HepG2 (cell line): Measurements from ENCODE around the gene LRFN2. TPM values are rescaled to one million over a fixed set of nuclear protein-coding genes. Genes with fewer than 3 reads are reported as not detected.

Source experiments
- ATAC-seq: fragments of 200-7000 bp; cut with Tn5 transposase; 3 replicates; pipeline ENCODE4 v1.9.1; 2020; ENCODE audit warnings: mild to moderate bottlenecking, moderate library complexity
- BruUV-seq: library from RNA; stranded (reverse); fragments of 400-500 nt; replicated peaks from 2 replicates; lab custom pipeline; 2021; lab: Mats Ljungman, UMichigan
- CTCF ChIA-PET: fragments of 300-600 bp; formaldehyde crosslinking; extraction: SDS; loops from one replicate; lab custom pipeline; 2021; ENCODE audit warnings: low total read pairs, inconsistent platforms, low intra/inter-chr PET ratio; lab: Yijun Ruan, JAX
- POLR2A ChIA-PET: fragments of 350-600 bp; sonication (Branson Sonifier 250); formaldehyde crosslinking; loops from one replicate; lab custom pipeline; 2020; ENCODE audit warnings: antibody characterized with exemption, inconsistent platforms; lab: Yijun Ruan, JAX
- DNase-seq: peaks from one replicate; pipeline ENCODE4 v3.0.0-alpha.2; 2015; ENCODE audit warnings: low spot score
- FAIRE-seq: peaks from 3 replicates; lab custom pipeline; 2011; peaks lifted over from hg19 to GRCh38; lab: Jason Lieb, UNC
- H2AFZ ChIP-seq: one replicate; pipeline ENCODE4 v1.6.1; 2011; ENCODE audit warnings: low read length, inconsistent platforms
- H3K27ac ChIP-seq: fragments of 300-600 bp; 3 replicates; pipeline ENCODE4 v1.8.0; 2011; ENCODE audit warnings: mixed run types, mild to moderate bottlenecking, mixed read lengths, low read length, inconsistent platforms; ENCODE audit not compliant: insufficient read depth; ENCODE audit errors: extremely low read length
- H3K27me3 ChIP-seq, 2 experiments: fragments of 200-600 bp in 1 of 2; 2 replicates in 1 of 2; 3 replicates in 1 of 2; pipeline versions ENCODE4 v1.6.0 to v1.8.0; 2011; ENCODE audit warnings: low read length in 2 of 2, mild to moderate bottlenecking in 2 of 2, moderate library complexity in 2 of 2, inconsistent platforms in 1 of 2; ENCODE audit not compliant: insufficient read depth in 2 of 2, control insufficient read depth in 1 of 2
- H3K36me3 ChIP-seq, 2 experiments: fragments of 200-600 bp in 1 of 2; replicated peaks in 1 of 2; 2 replicates in 1 of 2; 3 replicates in 1 of 2; pipeline versions ENCODE4 v1.5.1 to v1.8.0; 2011; ENCODE audit warnings: low read length in 2 of 2, inconsistent platforms in 1 of 2; ENCODE audit not compliant: insufficient read depth in 2 of 2, control insufficient read depth in 1 of 2
- H3K4me1 ChIP-seq: 2 replicates; pipeline ENCODE4 v1.5.1; 2012; ENCODE audit warnings: low read length, inconsistent platforms; ENCODE audit not compliant: insufficient read depth
- H3K4me2 ChIP-seq: 2 replicates; pipeline ENCODE4 v1.6.0; 2011; ENCODE audit warnings: low read depth, low read length, inconsistent platforms
- H3K4me3 ChIP-seq, 3 experiments: fragments of 200-600 bp in 1 of 3; sonication (generic), shearing (Covaris generic) in 1 of 3; replicated peaks in 1 of 3; 2 replicates each; pipeline ENCODE4 v1.5.1; 2011 to 2016; ENCODE audit warnings: low read length in 3 of 3, inconsistent platforms in 2 of 3, low read depth in 2 of 3, mild to moderate bottlenecking in 2 of 3, control low read depth in 1 of 3, mixed read lengths in 1 of 3; ENCODE audit not compliant: insufficient read depth in 1 of 3
- H3K79me2 ChIP-seq: one replicate; pipeline ENCODE4 v1.6.1; 2011; ENCODE audit warnings: low read length, inconsistent platforms; ENCODE audit not compliant: insufficient read depth
- H3K9ac ChIP-seq: 2 replicates; pipeline ENCODE4 v1.6.0; 2011; ENCODE audit warnings: mild to moderate bottlenecking, low read depth, low read length, inconsistent platforms; ENCODE audit not compliant: insufficient read depth
- H3K9me3 ChIP-seq: 2 replicates; pipeline ENCODE4 v1.5.1; 2012; ENCODE audit warnings: mild to moderate bottlenecking, low read length
- H4K20me1 ChIP-seq: 2 replicates; pipeline ENCODE4 v1.6.0; 2011; ENCODE audit warnings: inconsistent platforms, mild to moderate bottlenecking, low read length, moderate library complexity; ENCODE audit not compliant: insufficient read depth
- ARHGAP35 ChIP-seq: sonication (generic); formaldehyde crosslinking; IDR thresholded peaks from 2 replicates; pipeline ENCODE4 v1.9.0; 2022; ENCODE audit warnings: mild to moderate bottlenecking, inconsistent platforms, moderate library complexity, missing genetic modification reagents, borderline replicate concordance
- BCLAF1 ChIP-seq: fragments of 450-650 bp; IDR thresholded peaks from 2 replicates; pipeline ENCODE4 v1.6.1; 2017; ENCODE audit warnings: mild to moderate bottlenecking
- HNRNPLL ChIP-seq: fragments of 200-400 bp; formaldehyde crosslinking; IDR thresholded peaks from 2 replicates; pipeline ENCODE4 v1.6.1; 2017; ENCODE audit warnings: mild to moderate bottlenecking, low read depth, low read length; ENCODE audit not compliant: poor library complexity, severe bottlenecking
- NR2F6 ChIP-seq, 2 experiments: IDR thresholded peaks; 2 replicates each; pipeline ENCODE4 v1.6.1; 2016; ENCODE audit warnings: antibody characterized with exemption in 1 of 2, mild to moderate bottlenecking in 1 of 2
- PPARG ChIP-seq: conservative IDR thresholded peaks from 2 replicates; pipeline ENCODE4 v1.6.1; 2016; ENCODE audit warnings: missing biosample characterization, missing genetic modification reagents
- STAT5B ChIP-seq: sonication (generic); formaldehyde crosslinking; IDR thresholded peaks from 2 replicates; pipeline ENCODE4 v1.4.0; 2020; ENCODE audit warnings: missing genetic modification reagents
- WIZ ChIP-seq: sonication (generic); formaldehyde crosslinking; IDR thresholded peaks from 2 replicates; pipeline ENCODE4 v1.5.1; 2020; ENCODE audit warnings: mild to moderate bottlenecking, missing genetic modification reagents
- ZBTB1 ChIP-seq: sonication (generic); formaldehyde crosslinking; IDR thresholded peaks from 2 replicates; pipeline ENCODE4 v1.4.0; 2020; ENCODE audit warnings: missing genetic modification reagents, borderline replicate concordance
- ZNF224 ChIP-seq: sonication (generic); formaldehyde crosslinking; IDR thresholded peaks from 2 replicates; pipeline ENCODE4 v1.5.0; 2020; ENCODE audit warnings: mild to moderate bottlenecking, missing genetic modification reagents
- ZNF24 ChIP-seq: fragments of 450-650 bp; IDR thresholded peaks from 2 replicates; pipeline ENCODE4 v1.6.1; 2017; ENCODE audit warnings: antibody characterized with exemption, mild to moderate bottlenecking
- WGBS: methylation state at CpG from one replicate; pipeline ENCODE4 v1.1.6; 2017; ENCODE audit warnings: low lambda C conversion rate; 5-methylcytosine and 5-hydroxymethylcytosine counted together
- in situ Hi-C: cut with HindIII; loops from 2 replicates; pipeline ENCODE4 v1.10.0; 2017; ENCODE audit warnings: low pct_unique_long_range_greater_than_20kb; ENCODE audit not compliant: extremely low pct_ligation_motif_present
- intact Hi-C: fragments of 100-400 bp; cut with micrococcal nuclease; formaldehyde crosslinking; loops from one replicate; pipeline ENCODE4 v1.10.0; 2022; ENCODE audit not compliant: unreplicated experiment
- polyA plus RNA-seq, 8 experiments: library from polyadenylated mRNA; depleted of rRNA in 3 of 8; stranded (reverse) in 7 of 8; unstranded in 1 of 8; fragments of >200 nt; fragmentation: Illumina TruSeq in 4 of 8; extraction: Trizol in 4 of 8; gene quantifications; 2 replicates each; pipeline versions ENCODE4 v1.2.1 to v1.2.3, GENCODE V29; 2011 to 2016; ENCODE audit warnings: low read depth in 4 of 8, missing spikeins in 1 of 8, mixed read lengths in 1 of 8; ENCODE audit not compliant: insufficient read depth in 1 of 8
- total RNA-seq, 5 experiments: library from RNA; depleted of rRNA; stranded (reverse); fragments of >200 nt; fragmentation: Illumina TruSeq; extraction: Trizol; gene quantifications; 2 replicates each; pipeline ENCODE4 v1.2.3, GENCODE V29; 2016; ENCODE audit warnings: low read depth in 1 of 5

Gene LRFN2
- total and polyA plus RNA-seq, 2 of the 13 experiments (the other 11 are each of a cell fraction or from before 2014, with no cell fraction given), result not detected

GRCh38 chr6:40359808-40360207 lies 227.4 kb downstream of the LRFN2 start:
- intact Hi-C loops, result no loop called here
- Histone ChIP-seq H3K27ac (no peak overlapping the region), H3K36me3 (no peaks in the 10 kb centered on the region), H3K4me1 (no peaks in the 10 kb centered on the region), H3K4me2 (no peak overlapping the region), H2AFZ (no peak overlapping the region), H3K27me3 (no peaks in the 10 kb centered on the region), H3K4me3 (no peak overlapping the region), H4K20me1 (no peaks in the 10 kb centered on the region), H3K9me3 (no peaks in the 10 kb centered on the region), H3K9ac (no peak overlapping the region), H3K79me2 (no peaks in the 10 kb centered on the region)
- no peak for TF ChIP-seq ZNF224 (CRISPR knock-in tag)
- TF ChIP-seq STAT5B (CRISPR knock-in tag), result no peak
- no peak for TF ChIP-seq BCLAF1
- TF ChIP-seq HNRNPLL, result no peak
- TF ChIP-seq PPARG (CRISPR knock-in tag), result no peak
- no peak for TF ChIP-seq ZBTB1
- TF ChIP-seq WIZ (CRISPR knock-in tag), result no peak
- TF ChIP-seq ZNF24, result no peak
- no peak for TF ChIP-seq ARHGAP35 (CRISPR knock-in tag)
- no peak for TF ChIP-seq NR2F6 (IDR thresholded peaks at IDR 0.05)
- TF ChIP-seq NR2F6 (CRISPR knock-in tag; IDR thresholded peaks at IDR 0.05), result no peak
- in situ Hi-C loops, result no loop called here
- DNase-seq (no peak), ATAC-seq (no peak), FAIRE-seq (no peak)
- BruUV-seq, result no TSS peak
- CTCF ChIA-PET, result no interaction called here
- POLR2A ChIA-PET, result no interaction called here
- WGBS, result 5% methylated on average over 2 of the region's 2 CpGs
